GM03348 (cell line): ENCODE measurements around the gene IFNA7.
"Not testable (repeated sequence)": the region's sequence is repeated elsewhere in the genome, so short reads cannot be mapped to it uniquely, and the experiment has no call there.

Experiments
- DNase-seq: peaks from one replicate; pipeline ENCODE4 v3.0.0; 2012; ENCODE audit warnings: low spot score

The IFNA7 gene

GRCh38 chr9:21202105-21202504 lies at the start of gene IFNA7:
Gene IFNA7 (minus strand): TSS chr9:21202205. CDS start chr9:21202165, 40 bp downstream.
- not testable (repeated sequence) for DNase-seq

DNA sequence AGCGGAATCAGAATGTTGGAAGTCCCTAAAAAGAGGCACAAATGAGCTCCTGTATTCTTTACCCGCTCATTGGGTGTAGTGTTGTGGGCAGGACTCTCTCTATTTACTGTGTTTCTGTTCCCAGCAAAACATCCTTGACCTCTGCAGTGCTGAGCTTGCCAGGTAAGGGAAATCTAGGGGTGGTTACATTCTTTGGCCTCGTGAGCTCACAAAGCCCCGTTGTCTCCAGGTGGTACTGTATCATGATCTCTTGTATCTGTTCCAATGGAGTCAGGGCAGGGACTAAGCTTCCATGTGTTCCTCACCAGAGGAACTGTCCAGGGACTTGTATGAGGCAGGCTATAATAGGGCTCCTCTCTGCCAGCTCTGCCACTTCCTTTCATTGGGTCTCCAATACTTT lies 49.6 kb upstream of the IFNA7 start:
- no peak for DNase-seq

DNA sequence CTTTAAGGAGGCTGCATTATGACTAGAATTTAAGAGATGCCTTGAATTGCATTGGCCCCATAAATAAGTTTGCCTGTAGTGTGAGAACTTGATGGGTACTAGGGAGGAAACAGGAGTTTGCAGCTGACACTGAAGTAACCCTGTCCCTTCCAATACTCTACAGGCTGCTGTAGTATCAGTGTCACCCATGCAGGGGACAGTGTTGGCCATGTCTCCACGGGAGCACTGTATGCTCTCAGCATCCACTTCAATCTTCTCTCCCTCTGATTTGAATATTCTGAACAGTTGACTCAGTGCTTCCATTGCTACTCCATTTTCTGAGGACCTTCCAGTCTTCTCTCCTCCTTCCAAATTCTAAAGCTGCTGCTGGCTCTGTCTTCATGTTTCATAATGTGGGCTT lies 49.2 kb upstream of the IFNA7 start:
- no peak for DNase-seq

DNA sequence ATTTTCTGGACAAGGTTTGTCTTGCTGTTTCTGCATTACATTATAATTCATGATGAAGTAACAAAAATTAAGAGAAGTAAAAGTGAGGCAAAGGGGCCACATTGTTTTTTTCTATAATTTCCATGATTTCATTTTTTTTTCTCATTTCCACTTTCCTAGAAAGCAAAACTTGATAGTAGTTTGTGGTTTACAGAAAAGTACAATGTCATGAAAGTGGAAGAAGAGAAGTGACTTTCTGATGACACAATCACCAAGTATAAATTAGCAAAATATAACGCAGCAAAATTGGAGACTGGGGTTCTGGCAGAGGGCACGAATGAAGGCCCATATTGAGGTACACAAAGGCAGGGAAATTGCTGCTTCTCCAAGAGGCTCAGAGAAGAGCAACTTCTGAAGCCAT lies 42.8 kb upstream of the IFNA7 start:
- DNase-seq = no peak

GRCh38 chr9:21239911-21240310 lies 37.9 kb upstream of the IFNA7 start, which contains the start of gene IFNA14:
Gene IFNA14 (minus strand): TSS chr9:21240005. CDS start chr9:21239935, 70 bp downstream.
- DNase-seq = no peak

DNA sequence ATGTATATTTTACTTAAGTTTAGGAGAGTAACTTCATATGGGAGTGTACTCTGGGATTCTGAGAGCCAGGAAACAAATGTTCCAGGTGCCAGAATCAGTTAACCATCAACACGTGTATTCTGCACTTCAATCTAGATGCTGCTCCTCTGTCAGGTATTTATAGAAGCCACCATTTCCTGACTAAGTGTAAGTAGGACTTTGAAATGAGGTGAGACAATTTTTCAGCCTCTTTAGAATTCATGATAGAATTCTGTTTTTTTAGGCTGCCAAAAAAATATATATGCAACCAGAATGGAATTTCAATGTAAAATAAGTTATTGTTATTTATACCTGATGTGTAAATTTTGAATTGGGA lies 34.3 kb upstream of the IFNA7 start:
- not testable (repeated sequence) for DNase-seq

DNA sequence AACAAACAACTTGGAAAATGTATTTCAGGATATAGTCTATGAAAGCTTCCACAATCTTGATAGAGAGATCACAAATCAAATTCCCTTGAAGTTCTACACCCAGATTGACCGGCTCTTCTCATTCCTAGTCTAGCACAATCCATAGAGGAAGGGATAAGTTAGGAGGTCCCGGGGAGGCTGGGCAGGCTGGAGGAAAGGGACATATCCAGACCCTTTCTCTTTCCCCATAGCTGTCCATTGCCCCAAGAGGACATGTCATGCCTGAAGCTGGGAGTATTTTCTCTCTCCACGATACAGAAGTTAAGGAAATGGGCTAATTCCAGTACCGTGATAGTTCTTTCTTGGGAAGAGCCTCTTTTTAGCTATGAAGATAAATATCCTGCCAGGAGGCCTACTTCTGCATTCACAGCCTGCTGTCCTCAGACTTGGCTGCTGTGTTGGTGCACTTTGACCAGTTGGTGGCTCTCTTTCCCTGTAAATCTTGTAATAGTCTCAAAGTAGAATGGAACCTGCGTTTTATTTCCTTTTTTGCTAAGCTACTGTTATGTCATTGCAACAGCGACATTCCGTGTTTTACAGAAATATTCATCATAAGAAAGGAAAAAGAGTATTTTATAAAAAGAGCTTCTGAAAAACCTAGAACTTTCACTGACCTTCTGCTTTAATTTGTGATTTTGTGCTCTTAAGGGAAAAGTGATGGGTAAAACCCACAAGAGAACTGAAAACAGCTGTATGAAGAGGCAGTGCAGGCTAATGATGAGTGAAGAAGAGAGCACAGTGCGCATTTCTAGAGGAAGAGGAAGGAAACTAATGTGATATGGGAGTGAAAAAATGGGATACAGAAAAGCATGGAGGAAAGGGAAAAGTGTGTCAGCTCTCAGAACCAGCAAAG lies 33.7 kb upstream of the IFNA7 start:
- peak; percentile 50 for DNase-seq

- no peak for DNase-seq
Measured at GRCh38 chr9:21234153-21234687, 32.2 kb upstream of the IFNA7 start.

- DNase-seq = no peak
Measured at GRCh38 chr9:21233258-21233657, 31.3 kb upstream of the IFNA7 start.

DNA sequence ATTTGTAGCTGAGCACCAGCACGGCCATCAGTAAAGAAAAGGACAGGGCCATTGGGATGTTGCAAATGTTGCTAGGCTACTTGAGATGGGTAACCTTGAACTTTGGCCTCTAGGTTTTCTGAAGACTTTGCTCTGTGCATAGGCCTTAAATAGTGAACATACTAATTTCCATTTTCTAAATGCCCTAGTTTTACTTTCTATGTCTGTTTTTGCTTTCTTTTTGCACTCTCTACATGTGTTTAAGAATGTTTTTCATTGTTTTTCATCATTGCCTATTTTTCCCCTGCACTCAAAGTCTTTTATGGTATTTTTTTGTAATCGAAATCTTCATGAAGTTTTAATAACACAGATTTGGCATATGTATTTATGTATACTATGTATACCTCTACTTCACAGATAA lies 26.1 kb upstream of the IFNA7 start, which contains the start of gene IFNA17:
Gene IFNA17, minus strand, starts transcription at position 101 of the 400 bp plus-strand sequence. Its CDS starts 49 bp downstream, at position 52.
- DNase-seq = no peak

DNA sequence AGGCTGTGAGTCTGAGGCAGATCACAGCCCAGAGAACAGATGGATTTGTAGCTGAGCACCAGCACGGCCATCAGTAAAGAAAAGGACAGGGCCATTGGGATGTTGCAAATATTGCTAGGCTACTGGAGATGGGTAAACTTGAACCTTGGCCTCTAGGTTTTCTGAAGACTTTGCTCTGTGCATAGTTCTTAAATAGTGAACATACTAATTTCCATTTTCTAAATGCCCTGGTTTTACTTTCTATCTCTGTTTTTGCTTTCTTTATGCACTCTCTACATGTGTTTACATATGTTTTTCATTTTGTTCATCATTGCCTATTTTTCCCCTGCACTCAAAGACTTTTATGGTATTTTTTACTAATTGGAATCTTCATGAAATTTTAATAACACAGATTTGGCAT lies 15.2 kb upstream of the IFNA7 start, which contains the start of gene IFNA16:
Gene IFNA16, minus strand, starts transcription at position 101 of the 400 bp plus-strand sequence. Its CDS starts 6 bp downstream, at position 95.
- not testable (repeated sequence) for DNase-seq

- DNase-seq = peak; percentile 12
Measured at GRCh38 chr9:21213411-21214326, 11.7 kb upstream of the IFNA7 start.

DNA sequence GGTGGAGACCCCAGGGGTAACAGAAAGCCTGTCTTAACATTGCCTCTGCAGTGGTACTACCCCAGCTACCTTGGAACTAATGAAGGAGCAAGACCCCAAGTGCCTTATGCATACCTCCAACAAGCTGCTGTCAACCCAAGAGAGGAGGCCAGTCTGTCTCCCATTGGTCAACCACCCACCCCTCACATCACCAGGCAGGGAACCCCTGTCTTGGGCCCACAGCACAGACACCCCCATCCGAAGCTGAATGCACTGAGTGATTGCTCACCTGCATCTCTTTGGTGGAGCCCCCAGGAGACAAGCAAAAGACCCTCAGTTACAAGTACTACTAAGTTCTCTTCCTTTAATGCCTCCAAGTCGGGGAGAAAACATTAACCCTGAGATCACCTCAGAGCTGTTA lies 10.2 kb upstream of the IFNA7 start:
- not testable (repeated sequence) for DNase-seq

- not testable (repeated sequence) for DNase-seq
Measured at GRCh38 chr9:21210782-21211181, 8.8 kb upstream of the IFNA7 start.

DNA sequence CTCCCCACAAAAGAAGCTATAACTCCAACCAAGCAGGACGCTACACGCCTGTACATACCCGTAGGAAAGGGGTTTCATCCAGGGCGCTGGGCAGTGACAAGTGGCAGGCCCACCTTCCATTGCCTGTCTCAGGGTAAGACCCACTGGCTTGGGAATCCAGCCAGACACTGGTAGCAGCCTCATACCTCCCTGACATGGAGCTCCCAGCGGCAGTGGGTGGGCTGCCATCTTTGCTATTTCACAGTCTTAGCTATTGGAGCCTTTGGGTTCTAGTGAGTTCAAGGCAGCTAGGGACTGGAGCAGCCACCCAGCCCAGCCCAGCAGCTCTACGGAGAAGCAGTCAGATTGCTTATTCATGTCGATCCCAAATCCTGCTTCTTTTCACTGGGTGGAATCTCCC lies 8.3 kb upstream of the IFNA7 start:
- no peak for DNase-seq

GRCh38 chr9:21207043-21207442 lies 5.0 kb upstream of the IFNA7 start, which contains the start of gene IFNA10:
Gene IFNA10 (minus strand): TSS chr9:21207143. CDS start chr9:21207097, 46 bp downstream.
- DNase-seq = not testable (repeated sequence)

DNA sequence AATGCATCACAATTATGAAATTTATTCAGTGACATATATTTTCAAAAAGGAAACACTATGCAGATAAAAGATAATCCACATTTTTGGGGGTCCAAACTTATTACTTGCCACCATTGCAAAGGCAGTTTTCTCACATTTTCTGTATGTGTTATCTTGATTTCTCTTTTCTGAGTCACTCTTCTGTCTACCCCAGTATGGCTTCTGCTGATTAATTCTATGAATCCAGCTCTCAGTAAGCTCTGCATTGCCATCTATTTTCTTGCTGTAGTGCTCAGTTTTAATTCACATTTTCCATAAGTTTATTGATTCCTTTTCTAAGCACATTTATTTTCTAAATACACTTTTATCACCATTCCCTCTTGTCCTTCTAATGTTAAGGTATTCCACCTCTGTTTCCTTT lies 3.2 kb upstream of the IFNA7 start:
- no peak for DNase-seq

- DNase-seq = peak; percentile 8
Measured at GRCh38 chr9:21194867-21195776, 6.9 kb downstream of the IFNA7 start.

- DNase-seq = not testable (repeated sequence)
Measured at GRCh38 chr9:21187487-21187886, 14.5 kb downstream of the IFNA7 start, which contains the start of gene IFNA4. Gene IFNA4 (minus strand): TSS chr9:21187587. CDS start chr9:21187531, 56 bp downstream.

- DNase-seq = not testable (repeated sequence)
Measured at GRCh38 chr9:21182810-21183736, 18.9 kb downstream of the IFNA7 start.
